Measurements from ENCODE around the gene PLEKHN1.

Gene PLEKHN1

DNA sequence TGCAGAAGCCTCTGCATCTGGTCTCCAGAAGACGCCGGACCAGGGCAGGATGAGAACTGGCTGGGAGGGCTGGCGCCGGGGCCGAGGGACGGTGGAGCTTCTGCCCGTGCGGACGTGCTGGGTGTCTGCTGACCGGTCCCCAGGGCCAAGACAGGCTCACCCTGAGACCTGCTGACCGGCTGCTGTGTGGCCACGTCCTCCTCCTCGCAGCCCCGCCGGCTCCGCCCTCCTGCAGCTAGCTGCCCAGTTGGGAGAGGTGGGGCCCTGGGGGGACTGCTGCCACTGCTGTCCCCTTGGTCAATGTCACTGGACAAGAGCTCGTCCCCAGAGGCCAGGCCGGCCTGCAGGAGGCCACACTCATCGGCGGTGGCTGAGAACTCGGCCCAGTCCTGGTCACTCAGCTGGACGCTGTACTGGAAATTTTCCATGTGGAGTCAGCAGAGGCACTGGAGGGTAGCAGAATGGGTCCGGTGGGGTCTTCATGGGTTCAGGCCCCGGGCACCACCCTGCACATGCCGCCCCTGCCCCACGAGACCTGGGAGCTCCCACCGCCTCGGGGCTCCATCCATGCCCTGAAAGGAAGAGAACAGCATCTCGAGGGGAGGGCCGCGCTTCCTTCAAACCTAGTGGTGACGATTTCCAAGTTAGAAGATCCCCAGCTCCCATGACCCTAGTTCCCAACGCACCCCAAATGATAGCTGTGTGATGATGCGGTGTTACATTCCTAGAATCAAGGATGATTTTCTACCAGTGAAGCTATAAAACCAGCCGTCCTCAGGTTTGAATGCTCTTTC lies 14.5 kb downstream of the PLEKHN1 start (continued):
- TF ChIP-seq ZNF704 (tag by site-specific recombination; IDR thresholded peaks at IDR 0.05) (no peak), ZNF426 (tag by site-specific recombination; IDR thresholded peaks at IDR 0.05) (no peak), ZNF350 (tag by site-specific recombination; IDR thresholded peaks at IDR 0.05) (no peak), ZNF174 (tag by site-specific recombination; IDR thresholded peaks at IDR 0.05) (no peak), EGR2 (tag by site-specific recombination; IDR thresholded peaks at IDR 0.05; ENCODE audit: low read depth) (no peak), YY2 (tag by site-specific recombination; IDR thresholded peaks at IDR 0.05) (no peak), ZNF148 (tag by site-specific recombination; IDR thresholded peaks at IDR 0.05; ENCODE audit: borderline replicate concordance) (no peak)

- no peaks in the 10 kb centered on the region for H3K36me3 ChIP-seq (ENCODE audit: control insufficient read depth in 2 of 2, insufficient read depth in 1 of 2, low read length in 2 of 2)
- no peaks in the 10 kb centered on the region for H3K9me3 ChIP-seq (ENCODE audit: control insufficient read depth, insufficient read depth, low read depth, low read length)
- H3K4me3 ChIP-seq (ENCODE audit: low read depth, low read length), result no peak overlapping the region
- TF ChIP-seq ZNF654 (tag by site-specific recombination; IDR thresholded peaks at IDR 0.05; ENCODE audit: low read depth) (no peak), ZBTB1 (tag by site-specific recombination; IDR thresholded peaks at IDR 0.05) (no peak), ZNF664 (tag by site-specific recombination; IDR thresholded peaks at IDR 0.05) (no peak), ZNF214 (tag by site-specific recombination; IDR thresholded peaks at IDR 0.05; ENCODE audit: borderline replicate concordance) (no peak), ZNF114 (tag by site-specific recombination; IDR thresholded peaks at IDR 0.05) (no peak), ZNF776 (tag by site-specific recombination; IDR thresholded peaks at IDR 0.05; ENCODE audit: borderline replicate concordance) (no peak), ZNF157 (tag by site-specific recombination; IDR thresholded peaks at IDR 0.05) (no peak), ZNF837 (tag by site-specific recombination; IDR thresholded peaks at IDR 0.05) (no peak), ZBTB48 (tag by site-specific recombination; IDR thresholded peaks at IDR 0.05) (no peak), KLF10 (tag by site-specific recombination; IDR thresholded peaks at IDR 0.05) (no peak), ZNF223 (tag by site-specific recombination; IDR thresholded peaks at IDR 0.05) (no peak), KLF16 (tag by site-specific recombination; IDR thresholded peaks at IDR 0.05) (no peak), ZNF155 (tag by site-specific recombination; IDR thresholded peaks at IDR 0.05) (no peak), ZFP3 (tag by site-specific recombination; IDR thresholded peaks at IDR 0.05; ENCODE audit: low read depth) (no peak), ZNF423 (tag by site-specific recombination; IDR thresholded peaks at IDR 0.05) (no peak), ZNF548 (tag by site-specific recombination; IDR thresholded peaks at IDR 0.05) (no peak), ZNF19 (tag by site-specific recombination; IDR thresholded peaks at IDR 0.05; ENCODE audit: low read depth) (no peak), SP7 (tag by site-specific recombination; IDR thresholded peaks at IDR 0.05) (no peak), ZNF518A (tag by site-specific recombination; conservative IDR thresholded peaks at IDR 0.05; ENCODE audit: low read depth) (no peak), GLI2 (tag by site-specific recombination; IDR thresholded peaks at IDR 0.05; ENCODE audit: borderline replicate concordance, low read depth) (no peak)
- H3K4me1 ChIP-seq (ENCODE audit: control insufficient read depth, insufficient read depth, low read length), result no peaks in the 10 kb centered on the region
- ChIA-PET CTCF (interaction anchor here (0.6 to 3.0 kb wide), 3 partner anchors 20 to 310 kb away, joined by 3 to 15 read pairs (median 4); no protein-coding TSS in a partner anchor), POLR2A (interaction anchor here (1.1 to 1.3 kb wide), 3 partner anchors 9 to 42 kb away, joined by 3 to 5 read pairs (median 3); no protein-coding TSS in a partner anchor)
- H3K27ac ChIP-seq (ENCODE audit: extremely low read depth, low read depth, low read length), result no peak overlapping the region
Measured at GRCh38 chr1:981491-981954, 15.2 kb downstream of the PLEKHN1 start.

Measured in HEK293 (cell line).